RPMI8226 (cell line): ENCODE measurements around the gene ITGA7.

Experiments used
- DNase-seq: peaks from one replicate; pipeline ENCODE4 v3.0.0-alpha.2; 2015

ITGA7 gene

GRCh38 chr12:55636116-55636655, 71.5 kb downstream of the ITGA7 start:
- no peak for DNase-seq
